Tibial artery (tissue), 4 donors: ENCODE measurements around the gene SACS.

Source experiments
- DNase-seq, 2 donors: peaks; one replicate each; pipeline ENCODE4 v3.0.0-alpha.2; 2019
- H3K27ac ChIP-seq, 2 donors: fragments of 200-600 bp; sonication (generic) in 1 of 2; 1 replicate in 1 of 2; 2 replicates in 1 of 2; pipeline ENCODE4 v1.5.1; 2018 to 2019; ENCODE audit warnings: mild to moderate bottlenecking in 1 of 2
- H3K27me3 ChIP-seq, 2 donors: fragments of 200-600 bp; sonication (generic) in 1 of 2; one replicate each; pipeline versions ENCODE4 v1.5.1 to v1.6.0; 2016 to 2019
- H3K36me3 ChIP-seq, 3 donors: fragments of 200-600 bp; sonication (generic) in 2 of 3; one replicate each; pipeline ENCODE4 v1.5.1; 2016 to 2019; ENCODE audit warnings: mild to moderate bottlenecking in 2 of 3
- H3K4me1 ChIP-seq, 4 donors: fragments of 200-600 bp; sonication (generic) in 2 of 4; 1 replicate in 3 of 4; 2 replicates in 1 of 4; pipeline ENCODE4 v1.5.1; 2016 to 2019
- H3K4me3 ChIP-seq, 2 donors: fragments of 200-600 bp; sonication (generic) in 1 of 2; 1 replicate in 1 of 2; 2 replicates in 1 of 2; pipeline ENCODE4 v1.5.1; 2018 to 2019; ENCODE audit warnings: mild to moderate bottlenecking in 2 of 2
- H3K9me3 ChIP-seq, 3 donors: fragments of 200-600 bp; sonication (generic) in 1 of 3; one replicate each; pipeline ENCODE4 v1.5.1; 2016 to 2019
- intact Hi-C: fragments of 100-400 bp; cut with DNase I; formaldehyde crosslinking; loops from one replicate; pipeline ENCODE4 v1.15.0; 2023; ENCODE audit warnings: low total_unique reads
- TF ChIP-seq, protein P1 (sequence below), 2 experiments: fragments of 200-600 bp in 1 of 2; fragments of 450-650 bp in 1 of 2; IDR thresholded peaks; one replicate each; pipeline ENCODE4 v1.5.1; 2017 to 2019; ENCODE audit warnings: antibody characterized with exemption in 2 of 2, mild to moderate bottlenecking in 1 of 2, moderate library complexity in 1 of 2

The SACS gene

DNA sequence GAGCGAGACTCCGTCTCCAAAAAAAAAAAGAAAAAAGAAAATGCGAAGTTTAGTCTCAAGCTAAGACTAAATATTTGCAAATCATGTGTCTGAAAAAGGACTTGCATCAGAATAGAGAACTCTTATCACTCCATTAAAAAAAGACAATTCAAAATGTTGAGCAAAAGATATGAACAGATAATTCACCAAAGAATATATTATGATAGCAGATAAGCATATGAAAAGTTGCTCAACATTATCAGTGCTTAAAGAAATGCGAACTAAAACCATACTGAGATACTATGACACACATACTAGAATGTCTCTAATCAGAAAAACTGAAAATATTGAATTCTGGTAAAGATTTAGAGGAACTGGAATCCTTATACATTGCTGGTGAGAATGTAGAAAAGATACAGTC is 38.7 kb upstream of the SACS start:
- TF ChIP-seq, protein P1, sequence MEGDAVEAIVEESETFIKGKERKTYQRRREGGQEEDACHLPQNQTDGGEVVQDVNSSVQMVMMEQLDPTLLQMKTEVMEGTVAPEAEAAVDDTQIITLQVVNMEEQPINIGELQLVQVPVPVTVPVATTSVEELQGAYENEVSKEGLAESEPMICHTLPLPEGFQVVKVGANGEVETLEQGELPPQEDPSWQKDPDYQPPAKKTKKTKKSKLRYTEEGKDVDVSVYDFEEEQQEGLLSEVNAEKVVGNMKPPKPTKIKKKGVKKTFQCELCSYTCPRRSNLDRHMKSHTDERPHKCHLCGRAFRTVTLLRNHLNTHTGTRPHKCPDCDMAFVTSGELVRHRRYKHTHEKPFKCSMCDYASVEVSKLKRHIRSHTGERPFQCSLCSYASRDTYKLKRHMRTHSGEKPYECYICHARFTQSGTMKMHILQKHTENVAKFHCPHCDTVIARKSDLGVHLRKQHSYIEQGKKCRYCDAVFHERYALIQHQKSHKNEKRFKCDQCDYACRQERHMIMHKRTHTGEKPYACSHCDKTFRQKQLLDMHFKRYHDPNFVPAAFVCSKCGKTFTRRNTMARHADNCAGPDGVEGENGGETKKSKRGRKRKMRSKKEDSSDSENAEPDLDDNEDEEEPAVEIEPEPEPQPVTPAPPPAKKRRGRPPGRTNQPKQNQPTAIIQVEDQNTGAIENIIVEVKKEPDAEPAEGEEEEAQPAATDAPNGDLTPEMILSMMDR (IDR thresholded peaks at IDR 0.05) = no peak
- H3K4me3 ChIP-seq = no peak overlapping the region
- no peak for DNase-seq
- H3K4me1 ChIP-seq = peaks cover 0 to 6% (median 2%) of the 10 kb centered on the region in 4 donors
- intact Hi-C loops = no loop called here
- no peaks in the 10 kb centered on the region for H3K9me3 ChIP-seq
- H3K27ac ChIP-seq = no peak overlapping the region
- no peaks in the 10 kb centered on the region for H3K27me3 ChIP-seq
- H3K36me3 ChIP-seq = no peaks in the 10 kb centered on the region

GRCh38 chr13:23470790-23471614 is 37.5 kb upstream of the SACS start:
- no peak overlapping the region for H3K27ac ChIP-seq
- no peaks in the 10 kb centered on the region for H3K27me3 ChIP-seq
- TF ChIP-seq, protein P1 (IDR thresholded peaks at IDR 0.05) = no peak
- H3K9me3 ChIP-seq = no peaks in the 10 kb centered on the region
- H3K4me3 ChIP-seq = no peak overlapping the region
- H3K4me1 ChIP-seq = peaks cover 0 to 12% (median 10%) of the 10 kb centered on the region in 4 donors
- intact Hi-C loops = no loop called here
- H3K36me3 ChIP-seq = no peaks in the 10 kb centered on the region
- no peak for DNase-seq

DNA sequence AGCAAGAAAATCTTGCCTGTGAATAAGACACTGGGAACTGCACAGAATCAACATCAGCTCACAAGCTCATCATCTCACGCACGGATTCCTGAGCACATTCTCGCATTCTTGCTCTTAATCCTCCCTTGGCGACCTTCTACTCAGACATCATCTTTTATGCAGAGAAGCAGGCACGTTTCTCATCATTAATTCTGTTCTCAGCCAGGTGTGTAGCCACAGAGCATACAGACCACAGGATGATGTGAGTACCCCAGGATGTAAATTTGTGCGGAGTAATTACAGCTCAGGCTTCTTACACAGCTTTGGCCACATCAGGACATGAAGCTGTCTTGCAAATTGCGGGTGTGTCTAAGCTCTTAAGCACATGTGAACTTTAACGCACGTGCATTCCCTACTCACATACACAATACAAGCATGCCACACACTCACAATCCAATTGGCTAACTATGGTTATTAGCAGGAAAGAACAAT is 36.5 kb upstream of the SACS start:
- intact Hi-C loops = loop anchor here (5.0 to 10.0 kb wide), 2 partner anchors 85 to 402 kb away; no protein-coding TSS in a partner anchor
- Histone ChIP-seq H3K4me3 (no peak overlapping the region), H3K27ac (no peak overlapping the region), H3K4me1 (peaks cover 0 to 16% (median 13%) of the 10 kb centered on the region in 4 donors), H3K9me3 (no peaks in the 10 kb centered on the region), H3K36me3 (no peaks in the 10 kb centered on the region), H3K27me3 (no peaks in the 10 kb centered on the region)
- DNase-seq = no peak
- TF ChIP-seq, protein P1 (IDR thresholded peaks at IDR 0.05) = no peak

DNA sequence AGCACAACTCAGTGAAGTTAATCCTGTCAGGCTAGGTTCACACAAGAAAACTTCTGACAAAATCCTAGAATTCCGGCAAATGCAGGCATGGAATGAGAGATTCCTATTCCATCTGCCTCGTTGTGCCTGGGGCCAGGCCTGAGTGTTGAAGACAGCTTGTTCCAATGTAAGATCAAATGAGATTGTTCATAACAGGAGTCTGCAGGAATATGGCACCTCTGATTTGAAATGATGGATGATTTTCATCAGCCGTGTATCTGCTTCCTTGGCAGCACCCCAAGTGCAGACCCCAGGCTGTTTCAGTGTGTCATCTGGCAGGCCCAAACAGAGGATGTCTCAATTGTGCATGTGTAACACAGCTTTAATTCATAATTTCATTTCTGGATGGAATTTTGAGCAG is 35.3 kb upstream of the SACS start:
- TF ChIP-seq, protein P1 (IDR thresholded peaks at IDR 0.05) = no peak
- DNase-seq = no peak
- H3K4me3 ChIP-seq = no peak overlapping the region
- H3K9me3 ChIP-seq = no peaks in the 10 kb centered on the region
- no peaks in the 10 kb centered on the region for H3K27me3 ChIP-seq
- intact Hi-C loops = loop anchor here (5.0 to 10.0 kb wide), 2 partner anchors 84 to 403 kb away; no protein-coding TSS in a partner anchor
- peaks cover 0 to 16% (median 13%) of the 10 kb centered on the region in 4 donors for H3K4me1 ChIP-seq
- H3K27ac ChIP-seq = no peak overlapping the region
- no peaks in the 10 kb centered on the region for H3K36me3 ChIP-seq

DNA sequence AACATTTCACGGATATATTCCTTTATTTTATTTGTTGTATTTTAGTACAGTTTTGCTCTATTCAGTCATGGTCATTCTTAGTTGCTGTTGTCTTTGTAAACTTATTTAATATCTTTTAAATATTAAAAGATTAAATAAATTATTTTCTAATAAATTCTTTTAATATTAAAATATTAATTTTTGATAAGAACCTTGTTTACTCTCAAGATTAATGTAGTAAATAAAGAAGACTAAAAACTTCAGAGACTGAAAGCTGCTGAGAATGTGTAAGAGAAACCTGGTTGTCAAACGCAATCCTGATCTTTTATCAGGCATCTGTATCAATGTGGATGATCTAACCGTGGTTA is 34.4 kb upstream of the SACS start:
- TF ChIP-seq, protein P1 (IDR thresholded peaks at IDR 0.05) = no peak
- Histone ChIP-seq H3K9me3 (no peaks in the 10 kb centered on the region), H3K36me3 (no peaks in the 10 kb centered on the region), H3K27ac (no peak overlapping the region), H3K4me3 (no peak overlapping the region), H3K4me1 (peaks cover 0 to 24% (median 15%) of the 10 kb centered on the region in 4 donors), H3K27me3 (no peaks in the 10 kb centered on the region)
- no peak for DNase-seq
- intact Hi-C loops = loop anchor here (5.0 to 10.0 kb wide), 2 partner anchors 83 to 404 kb away; no protein-coding TSS in a partner anchor
